ENCODE data around the gene VASH2. TPM values are rescaled to one million over a fixed set of nuclear protein-coding genes. Genes with fewer than 3 reads are reported as not detected.

VASH2 gene
- total RNA-seq, 1 experiment from 2014 or later: not detected

- peaks cover 33% of the 10 kb centered on the region for H3K27me3 Mint-ChIP-seq (ENCODE audit: insufficient read depth, unreplicated experiment)
- CTCF ChIA-PET: interaction anchor here (0.9 to 1.8 kb wide), 4 partner anchors 12 to 156 kb away, joined by 5 to 6 read pairs (median 6); no protein-coding TSS in a partner anchor
Observed at GRCh38 chr1:212955098-212955497, 4.8 kb downstream of the VASH2 start.

GRCh38 chr1:212955961-212956620, 5.8 kb downstream of the VASH2 start:
- no peak for TF ChIP-seq CTCF (IDR thresholded peaks at IDR 0.05; ENCODE audit: unreplicated experiment)
- Mint-ChIP-seq H3K9me3 (ENCODE audit: unreplicated experiment) (no peaks in the 10 kb centered on the region), H3K4me3 (ENCODE audit: unreplicated experiment) (no peak overlapping the region), H3K36me3 (ENCODE audit: insufficient read depth, unreplicated experiment) (no peaks in the 10 kb centered on the region), H3K4me1 (ENCODE audit: insufficient read depth, unreplicated experiment) (no peaks in the 10 kb centered on the region), H3K27me3 (ENCODE audit: insufficient read depth, unreplicated experiment) (peaks cover 36% of the 10 kb centered on the region), H3K27ac (ENCODE audit: low read depth, unreplicated experiment) (no peak overlapping the region)
- POLR2A ChIA-PET: no interaction called here
- no TSS peak for BruUV-seq (replicated peaks)
- DNase-seq (ENCODE audit: unreplicated experiment): no peak
- intact Hi-C loops (cut with micrococcal nuclease): no loop called here
- CTCF ChIA-PET: interaction anchor here (0.9 kb wide), 1 partner anchor 11 kb away, joined by 6 read pairs; no protein-coding TSS in a partner anchor

More at GRCh38 chr1:212955098-212955497, 4.8 kb downstream of the VASH2 start:
- H3K4me1 Mint-ChIP-seq (ENCODE audit: insufficient read depth, unreplicated experiment): no peaks in the 10 kb centered on the region
- H3K4me3 Mint-ChIP-seq (ENCODE audit: unreplicated experiment): no peak overlapping the region
- H3K27ac Mint-ChIP-seq (ENCODE audit: low read depth, unreplicated experiment): no peak overlapping the region
- H3K36me3 Mint-ChIP-seq (ENCODE audit: insufficient read depth, unreplicated experiment): no peaks in the 10 kb centered on the region
- no peak for TF ChIP-seq CTCF (IDR thresholded peaks at IDR 0.05; ENCODE audit: unreplicated experiment)
- intact Hi-C loops (cut with micrococcal nuclease): no loop called here
- no peak for DNase-seq (ENCODE audit: unreplicated experiment)
- POLR2A ChIA-PET: interaction anchor here (1.1 to 1.4 kb wide), 2 partner anchors 12 to 26 kb away, joined by 3 to 5 read pairs; no protein-coding TSS in a partner anchor
- no peaks in the 10 kb centered on the region for H3K9me3 Mint-ChIP-seq (ENCODE audit: unreplicated experiment)
- BruUV-seq (replicated peaks): no TSS peak

GRCh38 chr1:212957546-212957945, 7.2 kb downstream of the VASH2 start:
- no peak for TF ChIP-seq CTCF (IDR thresholded peaks at IDR 0.05; ENCODE audit: unreplicated experiment)
- intact Hi-C loops (cut with micrococcal nuclease): no loop called here
- Mint-ChIP-seq H3K9me3 (ENCODE audit: unreplicated experiment) (peaks cover 6% of the 10 kb centered on the region), H3K4me1 (ENCODE audit: insufficient read depth, unreplicated experiment) (no peaks in the 10 kb centered on the region), H3K27me3 (ENCODE audit: insufficient read depth, unreplicated experiment) (peaks cover 38% of the 10 kb centered on the region), H3K36me3 (ENCODE audit: insufficient read depth, unreplicated experiment) (no peaks in the 10 kb centered on the region), H3K4me3 (ENCODE audit: unreplicated experiment) (no peak overlapping the region), H3K27ac (ENCODE audit: low read depth, unreplicated experiment) (no peak overlapping the region)
- no TSS peak for BruUV-seq (replicated peaks)
- ChIA-PET CTCF (interaction anchor here (0.5 to 1.9 kb wide), 5 partner anchors 8 to 315 kb away, joined by 3 to 7 read pairs (median 3); no protein-coding TSS in a partner anchor), POLR2A (no interaction called here)
- no peak for DNase-seq (ENCODE audit: unreplicated experiment)

- no peak for TF ChIP-seq CTCF (IDR thresholded peaks at IDR 0.05; ENCODE audit: unreplicated experiment)
- CTCF ChIA-PET: interaction anchor here (0.8 to 1.9 kb wide), 5 partner anchors 7 to 37 kb away, joined by 3 to 7 read pairs (median 4); no protein-coding TSS in a partner anchor
- intact Hi-C loops (cut with micrococcal nuclease): no loop called here
- BruUV-seq (replicated peaks): no TSS peak
- no peaks in the 10 kb centered on the region for H3K4me1 Mint-ChIP-seq (ENCODE audit: insufficient read depth, unreplicated experiment)
- POLR2A ChIA-PET: no interaction called here
- H3K9me3 Mint-ChIP-seq (ENCODE audit: unreplicated experiment): peaks cover 6% of the 10 kb centered on the region
- DNase-seq (ENCODE audit: unreplicated experiment): no peak
- H3K27me3 Mint-ChIP-seq (ENCODE audit: insufficient read depth, unreplicated experiment): peaks cover 38% of the 10 kb centered on the region
- no peak overlapping the region for H3K27ac Mint-ChIP-seq (ENCODE audit: low read depth, unreplicated experiment)
- H3K36me3 Mint-ChIP-seq (ENCODE audit: insufficient read depth, unreplicated experiment): no peaks in the 10 kb centered on the region
- no peak overlapping the region for H3K4me3 Mint-ChIP-seq (ENCODE audit: unreplicated experiment)
Observed at GRCh38 chr1:212958175-212958574, 7.8 kb downstream of the VASH2 start.

Data from MCF 10A (cell line).